ENCODE data around the gene HERC2. TPM values are rescaled to one million over a fixed set of nuclear protein-coding genes. Genes with fewer than 3 reads are reported as not detected.
"Not testable (repeated sequence)": the region's sequence is repeated elsewhere in the genome, so short reads cannot be mapped to it uniquely, and the experiment has no call there.

HERC2 gene
- total and polyA plus RNA-seq, 2 of the 8 experiments (the other 6 are each of a cell fraction or from before 2014, with no cell fraction given): 83.0 to 88.7 TPM

- H3K4me3 ChIP-seq (ENCODE audit: extremely low read depth in 1 of 4, insufficient read depth in 2 of 4, low read depth in 3 of 4, low read length in 4 of 4); H3K4ac ChIP-seq (replicated peaks; ENCODE audit: insufficient read length, low read depth, low read length); H3K4me1 ChIP-seq (replicated peaks in 1 of 4; ENCODE audit: control insufficient read depth in 3 of 4, insufficient read depth in 4 of 4, low read length in 3 of 4); H2AFZ ChIP-seq (ENCODE audit: low read length); H3K56ac ChIP-seq (replicated peaks; ENCODE audit: insufficient read length, low read depth, low read length); H4K8ac ChIP-seq (ENCODE audit: extremely low read depth, insufficient read depth, low read length); H3K9me3 ChIP-seq (ENCODE audit: insufficient read depth in 2 of 2, low read depth in 1 of 2, low read length in 1 of 2); H4K20me1 ChIP-seq (replicated peaks in 1 of 2; ENCODE audit: control insufficient read depth in 1 of 2, insufficient read depth in 2 of 2, low read length in 2 of 2); DNase-seq (ENCODE audit: low read depth in 1 of 2, low spot score in 2 of 2); FAIRE-seq; H2BK20ac ChIP-seq (ENCODE audit: low read length); H3K27me3 ChIP-seq (replicated peaks in 1 of 4; ENCODE audit: control insufficient read depth in 3 of 4, extremely low read depth in 1 of 4, insufficient read depth in 3 of 4, low read length in 3 of 4); H3K27ac ChIP-seq (ENCODE audit: low read depth, low read length); H4K91ac ChIP-seq (replicated peaks; ENCODE audit: insufficient read length, low read length); H3K9ac ChIP-seq (replicated peaks in 1 of 4; ENCODE audit: extremely low read depth in 1 of 4, low read depth in 3 of 4, low read length in 3 of 4); H2BK120ac ChIP-seq (replicated peaks; ENCODE audit: low read depth, low read length); CTCF ChIA-PET (ENCODE audit: partially characterized antibody); H3K23me2 ChIP-seq (ENCODE audit: low read depth, low read length); H4K5ac ChIP-seq (ENCODE audit: insufficient read length, low read depth, low read length); H3K14ac ChIP-seq (ENCODE audit: insufficient read length); H3K4me2 ChIP-seq (ENCODE audit: insufficient read depth in 1 of 2, low read depth in 2 of 2, low read length in 2 of 2); H3K79me1 ChIP-seq (ENCODE audit: low read depth, low read length); H3K36me3 ChIP-seq (ENCODE audit: control insufficient read depth in 2 of 4, insufficient read depth in 4 of 4, low read length in 3 of 4); H2BK15ac ChIP-seq (ENCODE audit: low read length); H3K18ac ChIP-seq (ENCODE audit: extremely low read depth, low read length); H2BK12ac ChIP-seq (ENCODE audit: low read depth, low read length); H3K23ac ChIP-seq (ENCODE audit: insufficient read length); H2BK5ac ChIP-seq (ENCODE audit: low read depth, low read length); H2AK5ac ChIP-seq (ENCODE audit: low read depth, low read length): not testable (repeated sequence)
- H3K79me2 ChIP-seq (ENCODE audit: control insufficient read depth in 1 of 2, insufficient read depth in 2 of 2, low read length in 2 of 2): peaks cover 0 to 31% of the 10 kb centered on the region in 2 experiments; a peak in 2 of 4 replicates
- POLR2A ChIA-PET (ENCODE audit: partially characterized antibody): interaction anchor here (0.6 kb wide), 1 partner anchor 17 kb away, joined by 3 read pairs; no protein-coding TSS in a partner anchor
- no CpG with 5 or more reads among the region's 3 CpGs for WGBS, 2 experiments (ENCODE audit: extremely low coverage in 1 of 2, insufficient coverage in 1 of 2, insufficient read length in 1 of 2, insufficient replicate concordance in 2 of 2, low coverage in 1 of 2, low lambda C conversion rate in 2 of 2, missing lambda C conversion rate in 1 of 2)
Observed at GRCh38 chr15:28318828-28319227, 3.2 kb downstream of the HERC2 start.

GRCh38 chr15:28318122-28318521 lies 3.9 kb downstream of the HERC2 start:
- peaks cover 0 to 34% of the 10 kb centered on the region in 2 experiments; a peak in 2 of 4 replicates for H3K79me2 ChIP-seq (ENCODE audit: control insufficient read depth in 1 of 2, insufficient read depth in 2 of 2, low read length in 2 of 2)
- DNase-seq (ENCODE audit: low read depth in 1 of 2, low spot score in 2 of 2); H3K9ac ChIP-seq (replicated peaks in 1 of 4; ENCODE audit: extremely low read depth in 1 of 4, low read depth in 3 of 4, low read length in 3 of 4); H2BK12ac ChIP-seq (ENCODE audit: low read depth, low read length); H2BK5ac ChIP-seq (ENCODE audit: low read depth, low read length); H3K4me1 ChIP-seq (replicated peaks in 1 of 4; ENCODE audit: control insufficient read depth in 3 of 4, insufficient read depth in 4 of 4, low read length in 3 of 4); H4K20me1 ChIP-seq (replicated peaks in 1 of 2; ENCODE audit: control insufficient read depth in 1 of 2, insufficient read depth in 2 of 2, low read length in 2 of 2); H3K4ac ChIP-seq (replicated peaks; ENCODE audit: insufficient read length, low read depth, low read length); H3K14ac ChIP-seq (ENCODE audit: insufficient read length); H2BK15ac ChIP-seq (ENCODE audit: low read length); H3K23ac ChIP-seq (ENCODE audit: insufficient read length); H3K27me3 ChIP-seq (replicated peaks in 1 of 4; ENCODE audit: control insufficient read depth in 3 of 4, extremely low read depth in 1 of 4, insufficient read depth in 3 of 4, low read length in 3 of 4); H3K23me2 ChIP-seq (ENCODE audit: low read depth, low read length); H4K5ac ChIP-seq (ENCODE audit: insufficient read length, low read depth, low read length); H4K8ac ChIP-seq (ENCODE audit: extremely low read depth, insufficient read depth, low read length); H3K9me3 ChIP-seq (ENCODE audit: insufficient read depth in 2 of 2, low read depth in 1 of 2, low read length in 1 of 2); H2AK5ac ChIP-seq (ENCODE audit: low read depth, low read length); H4K91ac ChIP-seq (replicated peaks; ENCODE audit: insufficient read length, low read length); FAIRE-seq; H3K56ac ChIP-seq (replicated peaks; ENCODE audit: insufficient read length, low read depth, low read length); H3K4me2 ChIP-seq (ENCODE audit: insufficient read depth in 1 of 2, low read depth in 2 of 2, low read length in 2 of 2); H3K36me3 ChIP-seq (ENCODE audit: control insufficient read depth in 2 of 4, insufficient read depth in 4 of 4, low read length in 3 of 4); H2BK20ac ChIP-seq (ENCODE audit: low read length); H2BK120ac ChIP-seq (replicated peaks; ENCODE audit: low read depth, low read length); H3K27ac ChIP-seq (ENCODE audit: low read depth, low read length); H3K18ac ChIP-seq (ENCODE audit: extremely low read depth, low read length); CTCF ChIA-PET (ENCODE audit: partially characterized antibody); H3K4me3 ChIP-seq (ENCODE audit: extremely low read depth in 1 of 4, insufficient read depth in 2 of 4, low read depth in 3 of 4, low read length in 4 of 4); H3K79me1 ChIP-seq (ENCODE audit: low read depth, low read length); H2AFZ ChIP-seq (ENCODE audit: low read length): not testable (repeated sequence)
- 93% methylated on average over 13 of the region's 13 CpGs; no CpG with 5 or more reads in 1 of the 2 experiments for WGBS, 2 experiments (ENCODE audit: extremely low coverage in 1 of 2, insufficient coverage in 1 of 2, insufficient read length in 1 of 2, insufficient replicate concordance in 2 of 2, low coverage in 1 of 2, low lambda C conversion rate in 2 of 2, missing lambda C conversion rate in 1 of 2)
- POLR2A ChIA-PET (ENCODE audit: partially characterized antibody): interaction anchor here (0.6 kb wide), 1 partner anchor 17 kb away, joined by 3 read pairs; no protein-coding TSS in a partner anchor
